HG02623 (cell line): ENCODE measurements around the gene STK36.

Source experiments
- ATAC-seq: cut with Tn5 transposase; IDR thresholded peaks from one replicate; pipeline ENCODE4 v1.9.1; 2021; ENCODE audit warnings: moderate library complexity; ENCODE audit not compliant: unreplicated experiment

The STK36 gene

DNA sequence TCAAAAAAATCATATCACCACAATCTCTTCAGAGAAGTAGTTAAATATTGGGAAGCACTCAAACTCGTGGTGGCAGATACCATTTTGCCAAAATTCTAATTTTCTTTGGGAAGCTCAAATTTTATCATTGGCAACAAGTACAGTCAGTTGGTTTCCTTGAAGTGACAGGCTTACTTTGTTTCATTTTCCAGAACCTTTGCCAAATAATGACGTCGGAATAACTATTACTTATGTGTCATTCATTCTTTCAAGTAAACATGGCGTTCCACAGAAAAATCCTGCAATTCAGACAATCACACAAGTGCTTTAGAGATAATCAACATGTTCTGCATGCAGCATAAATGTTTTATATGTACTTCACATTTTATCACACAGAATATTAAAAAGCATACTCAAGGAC, 44.2 kb downstream of the STK36 start:
- no peak for ATAC-seq

DNA sequence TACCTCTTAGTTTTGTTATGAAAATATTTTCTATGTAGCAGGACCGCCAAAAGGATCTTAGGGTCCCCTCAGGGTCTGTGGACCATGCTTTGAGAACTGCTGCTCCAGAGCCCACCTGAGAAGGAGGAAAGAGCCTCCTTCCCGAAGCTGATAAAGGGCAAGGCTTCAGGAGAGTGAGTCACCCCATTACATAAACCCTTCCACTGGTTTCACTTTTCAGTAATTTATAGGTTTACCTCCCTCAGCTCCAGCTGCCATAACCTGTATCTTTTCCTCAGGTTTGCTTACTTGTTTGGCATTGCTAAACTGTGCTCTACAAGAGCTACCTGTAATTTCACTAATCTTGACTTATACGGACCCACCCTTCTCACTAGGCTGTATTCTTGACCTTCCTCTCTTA, 45.4 kb downstream of the STK36 start:
- ATAC-seq: no peak

DNA sequence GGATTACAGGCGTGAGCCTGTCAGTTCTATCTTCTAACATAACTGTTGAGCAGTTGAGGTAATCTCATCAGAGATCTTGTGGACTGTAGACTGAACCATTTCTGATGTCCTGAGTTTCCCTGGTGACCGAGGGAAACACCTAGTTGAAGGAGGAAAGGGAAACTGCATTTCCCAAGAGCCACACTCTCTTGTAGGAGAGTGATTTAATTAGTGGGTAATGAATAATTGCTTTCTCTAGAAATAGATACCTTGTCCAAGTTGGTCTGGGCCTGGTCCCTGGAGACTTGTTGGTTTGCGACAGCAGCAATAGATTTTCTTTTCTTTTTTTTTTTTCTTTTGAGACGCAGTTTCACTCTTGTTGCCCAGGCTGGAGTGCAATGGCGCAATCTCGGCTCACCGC, 46.2 kb downstream of the STK36 start:
- ATAC-seq: no peak

DNA sequence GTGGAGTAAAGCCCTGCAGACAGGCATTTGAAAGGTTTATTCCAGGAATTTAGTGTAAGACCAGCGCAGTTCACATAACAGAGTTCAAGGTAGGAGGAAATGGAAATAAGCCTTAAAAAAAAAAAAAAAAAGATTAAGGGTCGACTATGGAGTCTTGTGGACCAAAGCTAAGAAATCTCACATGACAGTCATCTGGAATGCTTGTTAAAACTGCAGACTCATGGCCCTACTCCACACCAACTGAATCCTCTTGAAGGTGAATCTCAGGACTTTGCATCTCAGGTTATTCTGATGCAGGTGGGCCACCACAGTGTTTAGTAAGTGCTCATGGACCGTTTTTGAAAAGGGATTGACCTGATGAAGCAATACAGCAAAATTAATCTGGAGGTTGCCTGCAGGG, 47.6 kb downstream of the STK36 start:
- ATAC-seq: no peak

DNA sequence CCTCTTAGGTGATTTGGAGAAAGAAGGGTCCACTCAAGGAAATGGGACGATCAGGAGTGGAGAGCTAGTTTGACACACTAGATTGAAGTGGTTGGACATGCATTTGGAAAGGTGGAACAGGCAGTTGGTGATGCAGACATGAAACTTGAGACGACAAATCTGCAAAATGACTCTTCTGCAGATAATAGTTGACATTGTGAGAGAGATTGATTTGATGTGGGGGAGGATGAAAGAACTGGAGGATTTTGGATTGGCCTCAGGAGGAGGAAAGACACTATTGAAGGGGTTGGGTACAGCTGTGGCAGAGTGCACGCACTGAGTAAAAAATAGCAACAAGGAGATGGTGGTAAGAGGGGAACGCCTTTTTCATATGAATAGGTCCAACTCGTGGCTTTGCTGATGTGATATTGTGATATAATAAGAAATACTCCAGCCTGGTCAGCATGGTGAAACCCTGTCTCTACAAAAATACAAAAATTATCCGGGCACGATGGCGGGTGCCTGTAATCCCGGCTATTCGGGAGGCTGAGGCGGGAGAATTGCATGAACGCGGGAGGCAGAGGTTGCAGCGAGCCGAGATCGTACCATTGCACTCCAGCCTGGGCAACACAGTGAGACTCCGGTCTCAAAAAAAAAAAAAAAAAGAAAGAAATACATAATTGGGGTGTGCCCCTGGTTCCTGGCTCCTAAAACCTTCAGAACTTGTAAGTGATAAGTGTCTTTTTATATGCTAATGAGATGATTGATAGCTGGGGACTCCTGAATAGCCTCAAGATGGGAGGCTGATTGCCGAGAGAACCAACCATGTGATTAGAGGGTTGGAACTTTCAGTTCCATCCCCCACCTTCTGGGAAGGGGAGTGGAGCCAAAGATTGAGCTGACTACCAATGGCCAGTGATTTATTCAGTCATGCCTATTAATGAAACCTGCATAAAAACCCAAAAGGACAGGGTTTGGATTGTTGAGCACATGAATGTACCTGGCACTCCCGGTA, 48.5 kb downstream of the STK36 start:
- no peak for ATAC-seq

DNA sequence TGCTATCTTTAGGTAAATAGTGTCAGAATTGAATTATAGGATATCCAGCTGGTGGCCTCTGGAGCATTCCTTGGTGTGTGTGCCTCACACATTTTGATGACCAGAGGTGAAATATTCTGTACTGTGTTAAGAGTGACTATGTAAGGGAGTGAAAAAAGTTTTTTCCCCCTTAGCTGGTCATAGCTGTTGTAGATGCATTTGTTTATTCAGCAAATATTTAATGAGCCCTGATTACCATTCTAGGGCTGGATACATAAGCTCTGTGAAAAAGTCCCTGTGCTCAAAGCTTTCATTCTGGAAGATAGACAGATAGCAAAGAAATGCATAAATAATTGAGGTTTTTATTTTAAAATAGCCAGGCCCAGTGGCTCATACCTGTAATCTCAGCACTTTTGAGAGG, 49.6 kb downstream of the STK36 start:
- ATAC-seq: no peak

DNA sequence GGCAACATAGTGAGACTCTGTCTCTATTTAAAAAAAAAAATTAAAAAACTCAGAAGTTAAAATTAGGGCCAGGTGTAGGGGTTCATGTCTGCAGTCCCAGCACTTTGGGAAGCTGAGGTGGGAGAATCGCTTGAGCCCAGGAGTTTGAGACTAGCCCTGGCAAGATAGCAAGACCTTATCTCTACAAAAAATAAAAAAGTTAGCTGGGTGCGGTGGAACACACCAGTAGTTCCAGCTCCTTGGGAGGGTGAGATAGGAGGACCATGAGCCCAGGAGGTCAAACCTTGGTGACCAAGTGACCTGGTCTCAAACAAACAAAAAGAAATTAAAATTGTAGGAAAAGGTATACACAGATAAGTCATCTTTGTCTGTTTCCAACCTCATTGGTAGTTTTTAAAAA, 50.0 kb downstream of the STK36 start:
- ATAC-seq: no peak

DNA sequence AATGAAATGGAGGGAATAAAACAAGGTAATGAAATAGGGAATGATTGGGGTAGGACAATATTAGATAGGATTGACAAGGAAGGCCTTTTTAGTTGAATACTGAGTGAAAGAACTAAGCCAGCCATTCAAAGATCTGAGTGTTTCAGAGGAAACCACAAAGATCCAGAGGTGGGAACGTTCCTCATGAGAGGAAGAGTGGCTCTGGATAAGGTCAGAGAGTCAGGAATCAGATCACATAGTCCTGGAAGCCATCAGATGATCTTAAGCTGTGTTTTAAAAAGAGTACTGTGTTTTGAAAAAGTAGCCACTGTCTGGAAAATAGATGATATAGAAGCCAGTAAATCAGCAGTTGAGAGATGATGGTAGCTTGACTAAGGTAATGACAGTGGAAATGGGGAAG, 50.5 kb downstream of the STK36 start:
- no peak for ATAC-seq

DNA sequence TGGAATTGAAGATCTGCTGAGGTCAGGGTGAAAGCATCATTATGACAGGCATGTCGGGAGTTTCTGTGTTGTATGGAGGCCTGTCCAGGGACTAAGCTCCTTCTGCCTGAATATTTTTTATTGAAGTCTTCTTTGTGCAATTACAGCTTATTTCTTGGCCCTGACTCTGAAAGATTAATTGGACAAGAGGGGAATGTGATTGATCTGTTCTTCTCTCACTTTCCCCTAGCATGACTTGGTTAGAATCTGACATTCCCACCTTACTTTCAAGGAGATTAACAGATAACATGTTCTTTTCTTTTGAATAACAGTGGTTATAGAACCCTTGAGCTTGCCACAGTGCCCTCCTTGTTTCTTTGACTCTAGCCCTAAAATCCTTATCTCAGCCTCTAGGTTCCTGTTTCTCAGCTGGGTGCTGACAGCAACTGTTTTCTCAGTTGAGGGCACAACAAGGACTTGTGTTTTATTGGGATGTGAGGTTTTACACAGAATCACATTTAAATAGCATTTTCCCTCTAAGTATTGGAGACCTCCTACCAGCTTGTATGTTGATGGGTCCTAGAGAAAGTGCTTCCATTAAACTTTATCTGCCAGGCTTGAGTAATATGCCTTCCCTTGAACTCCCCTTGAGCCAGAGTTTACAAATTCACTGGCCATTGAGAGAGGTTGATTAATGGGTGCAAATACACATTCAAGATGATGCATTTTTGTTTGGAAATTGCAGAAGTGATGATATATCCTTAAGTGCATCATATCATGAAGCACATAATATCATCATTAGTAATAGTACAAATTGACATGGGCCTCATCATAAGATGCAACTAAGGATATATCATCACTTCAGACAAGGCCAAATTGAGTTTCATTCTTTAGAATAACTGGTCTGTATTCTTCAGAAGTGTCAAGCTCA, 51.2 kb downstream of the STK36 start:
- ATAC-seq: no peak

DNA sequence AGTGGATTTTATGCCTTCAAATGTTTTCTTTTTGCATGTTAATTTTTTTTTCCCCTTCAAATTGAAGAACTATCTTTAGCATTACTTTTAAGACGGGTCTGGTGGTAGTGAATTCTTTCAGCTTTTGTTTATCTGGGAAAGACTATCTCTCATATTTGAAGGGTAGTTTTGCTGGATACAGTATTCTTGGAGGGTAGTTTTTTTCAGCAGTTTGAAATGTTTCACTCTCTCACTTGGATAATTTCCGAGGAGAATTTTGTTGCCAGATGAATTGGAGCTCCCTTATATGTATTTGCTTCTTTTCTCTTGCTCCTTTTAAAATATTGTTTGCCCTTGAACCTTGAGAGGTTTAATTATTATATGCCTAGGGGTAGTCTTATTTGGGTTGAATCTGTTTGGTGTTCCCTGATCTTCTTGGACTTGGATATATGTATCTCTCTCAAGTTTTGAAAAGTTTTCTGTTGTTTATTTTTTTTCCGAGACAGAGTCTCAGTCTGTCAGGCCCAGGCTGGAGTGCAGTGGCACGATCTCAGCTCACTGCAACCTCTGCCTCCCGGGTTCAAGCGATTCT, 54.2 kb downstream of the STK36 start:
- no peak for ATAC-seq

DNA sequence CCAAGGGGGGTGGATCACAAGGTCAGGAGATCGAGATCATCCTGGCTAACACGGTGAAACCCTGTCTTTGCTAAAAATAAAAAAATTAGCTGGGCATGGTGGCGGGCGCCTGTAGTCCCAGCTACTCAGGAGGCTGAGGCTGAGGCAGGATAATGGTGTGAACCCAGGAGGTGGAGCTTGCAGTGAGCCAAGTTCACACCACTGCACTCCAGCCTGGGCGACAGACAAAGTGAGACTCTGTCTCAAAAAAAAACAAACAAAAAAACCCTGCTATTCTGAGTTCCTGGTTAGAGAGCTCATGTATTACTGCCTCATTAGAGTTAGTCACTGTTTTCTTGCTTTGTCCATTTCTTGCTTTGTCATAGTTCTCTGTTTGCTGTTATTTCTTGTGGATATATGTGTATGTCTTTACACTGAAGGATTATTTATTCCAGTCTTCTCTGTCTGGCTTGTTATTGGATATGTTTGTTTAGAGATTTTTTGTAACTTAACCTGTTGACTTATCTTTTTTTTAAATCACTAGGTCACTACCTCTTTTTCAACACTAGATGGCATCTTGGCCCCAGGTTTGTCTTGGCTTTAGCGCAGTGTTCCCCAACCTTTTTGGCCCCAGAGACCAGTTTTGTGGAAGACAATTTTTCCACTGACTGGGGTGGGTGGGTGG, 55.7 kb downstream of the STK36 start:
- ATAC-seq: no peak

DNA sequence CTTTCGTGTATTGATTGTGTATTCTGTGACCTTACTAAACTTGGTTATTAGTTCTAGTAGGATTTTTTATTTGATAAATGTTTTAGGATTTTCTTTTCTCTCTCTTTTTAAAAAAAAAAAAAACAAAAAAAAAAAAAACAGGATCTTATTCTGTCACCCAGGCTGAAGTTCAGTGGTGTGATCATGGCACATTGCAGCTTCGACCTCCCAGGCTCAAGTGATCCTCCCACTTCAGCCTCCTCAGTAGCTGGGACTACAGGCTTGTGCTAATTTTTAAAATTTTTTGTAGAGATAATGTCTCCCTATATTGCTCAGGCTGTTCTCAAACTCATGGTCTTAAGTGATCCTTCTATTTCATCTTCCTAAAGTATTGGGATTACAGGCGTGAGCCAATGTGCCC, 57.8 kb downstream of the STK36 start:
- ATAC-seq: no peak

DNA sequence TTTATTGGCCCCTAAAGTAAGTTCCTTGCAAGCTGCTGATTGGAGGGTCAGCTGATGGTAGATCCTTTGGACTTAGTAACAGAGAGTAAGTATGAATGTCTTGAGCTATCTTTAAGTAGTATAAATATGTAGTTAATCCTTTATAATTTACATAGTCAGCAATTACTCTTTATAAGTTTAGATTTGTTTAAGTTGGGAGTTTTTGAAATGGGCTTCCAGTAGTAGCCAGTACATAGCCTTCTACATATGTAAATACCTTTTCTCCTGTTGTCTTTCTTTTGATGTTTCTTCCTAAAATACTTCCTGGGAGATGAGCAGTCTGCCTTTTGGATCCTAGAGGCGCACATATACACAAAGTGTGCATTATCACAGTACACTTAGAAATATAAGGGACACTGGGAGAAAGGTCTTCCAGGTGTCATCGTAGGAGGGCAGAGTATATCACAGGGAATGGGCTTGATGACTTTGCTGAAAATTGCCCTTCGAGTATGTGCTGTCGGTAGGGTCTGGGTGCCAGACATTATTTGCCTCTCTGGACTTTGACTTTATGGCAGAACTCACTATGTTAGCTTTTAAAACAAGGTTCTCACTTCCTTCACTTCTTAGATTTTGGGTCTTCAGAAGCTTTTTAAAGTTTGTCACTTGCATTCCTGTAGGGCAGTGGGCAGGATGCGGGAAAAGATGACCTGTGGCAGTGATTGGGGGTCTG, 60.3 kb downstream of the STK36 start:
- ATAC-seq: no peak

DNA sequence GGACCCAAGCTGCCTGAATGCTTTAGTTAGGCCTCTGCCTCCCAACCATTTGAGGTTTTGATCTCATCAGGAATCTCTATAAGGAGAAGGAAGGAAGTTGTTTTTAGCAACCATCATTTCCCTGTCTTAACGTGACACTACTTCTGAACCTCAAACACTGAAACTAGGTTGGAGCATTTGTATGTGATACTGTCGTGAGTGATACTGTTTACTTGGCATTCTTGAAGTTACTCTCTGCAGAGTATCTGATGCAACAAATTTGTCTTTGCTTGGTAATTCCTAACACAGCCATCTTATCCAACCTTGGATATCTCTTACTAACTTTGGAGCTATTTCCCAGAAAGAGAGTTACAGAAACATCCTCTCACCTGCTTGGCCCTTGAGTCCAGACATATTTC, 60.9 kb downstream of the STK36 start:
- no peak for ATAC-seq

DNA sequence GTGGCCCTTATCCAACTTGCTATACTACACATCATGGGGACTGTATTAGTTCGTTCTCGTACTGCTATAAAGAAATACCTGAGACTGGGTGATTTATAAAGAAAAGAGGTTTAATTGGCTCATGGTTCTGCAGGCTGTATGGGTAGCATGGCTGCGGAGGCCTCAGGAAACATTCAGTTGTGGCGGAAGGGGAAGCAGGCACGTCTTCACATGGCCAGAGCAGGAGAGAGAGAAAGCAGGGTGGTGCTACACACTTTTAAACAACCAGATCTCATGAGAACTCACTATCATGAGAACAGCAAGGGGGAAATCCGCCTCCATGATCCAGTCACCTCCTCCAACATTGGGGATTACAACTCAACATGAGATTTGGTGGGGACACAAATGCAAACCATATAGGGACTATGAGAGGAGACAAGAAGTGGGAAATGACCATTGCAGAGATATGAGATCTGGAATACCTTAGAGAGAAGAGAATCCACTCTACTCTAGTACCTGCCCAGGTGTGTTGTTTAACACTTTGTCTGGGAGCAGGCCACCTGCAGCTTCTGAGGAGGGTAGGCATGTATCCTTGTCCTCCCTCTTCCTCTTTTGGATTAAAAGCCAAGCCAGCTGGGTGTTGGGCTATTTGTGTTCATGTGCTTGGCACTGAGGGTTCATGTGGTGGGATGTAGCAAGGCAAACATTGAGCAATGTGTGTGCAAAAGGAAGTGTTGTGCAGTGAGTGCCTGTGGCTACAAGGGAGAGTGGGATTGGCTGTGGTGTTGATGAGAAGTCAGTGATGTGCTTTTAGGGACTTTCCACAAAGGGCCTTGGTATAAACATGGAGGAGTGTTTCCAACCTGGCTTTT, 61.5 kb downstream of the STK36 start:
- no peak for ATAC-seq

DNA sequence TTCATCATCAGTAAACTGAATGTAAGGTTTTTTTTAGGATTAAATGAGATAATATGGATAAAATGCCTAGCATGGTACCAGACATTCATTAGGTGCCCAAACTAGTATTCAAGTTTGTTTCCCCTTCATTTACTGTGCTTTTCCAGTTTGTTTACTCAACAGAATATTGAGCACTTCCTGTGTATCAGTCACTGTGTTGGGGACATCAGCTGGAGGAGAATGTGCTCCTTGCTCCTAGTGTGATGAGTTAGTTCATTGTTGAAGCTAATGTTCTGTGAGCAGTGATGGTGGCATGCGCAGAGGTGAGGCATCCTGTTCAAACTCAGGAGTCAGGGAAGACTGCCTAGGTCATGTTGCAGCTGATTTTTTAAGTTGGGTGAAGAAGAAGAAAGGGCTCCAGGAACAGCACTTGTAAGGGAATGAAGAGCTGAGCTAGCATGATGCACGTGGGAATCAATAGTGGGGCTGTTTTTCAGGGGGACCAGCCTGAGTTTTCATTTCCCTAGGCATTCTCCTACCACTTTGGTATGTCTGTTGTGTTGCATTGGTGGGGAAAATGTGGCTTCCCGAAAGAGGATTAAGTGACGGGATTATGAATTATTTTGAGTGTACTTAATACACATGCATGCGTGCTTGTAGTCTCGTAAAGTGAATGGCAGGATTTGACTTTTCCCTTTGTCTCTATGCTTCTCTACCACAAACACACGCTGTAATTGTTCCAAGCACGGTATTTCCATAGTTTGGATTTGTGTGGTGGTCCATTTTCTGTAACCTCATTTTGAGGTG, 62.5 kb downstream of the STK36 start:
- no peak for ATAC-seq

DNA sequence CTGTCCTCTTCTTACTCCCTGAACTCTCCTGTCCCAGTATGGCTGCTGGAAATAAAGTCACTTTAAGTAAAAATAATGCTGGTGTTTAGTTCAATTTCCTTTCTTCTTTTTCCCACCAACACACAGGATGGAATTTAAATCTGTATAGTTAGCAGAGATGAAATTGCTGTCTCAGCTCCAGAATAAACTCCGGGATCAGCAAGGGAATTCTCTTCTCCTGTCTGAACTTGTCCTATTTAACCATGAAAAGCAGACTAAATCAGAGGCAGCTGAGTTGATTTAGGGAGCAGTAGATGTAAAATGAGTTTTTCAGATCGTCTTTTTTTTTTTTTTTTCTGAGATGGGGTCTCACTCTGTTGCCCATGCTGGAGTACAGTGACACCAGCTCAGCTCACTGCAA, 64.6 kb downstream of the STK36 start:
- no peak for ATAC-seq

DNA sequence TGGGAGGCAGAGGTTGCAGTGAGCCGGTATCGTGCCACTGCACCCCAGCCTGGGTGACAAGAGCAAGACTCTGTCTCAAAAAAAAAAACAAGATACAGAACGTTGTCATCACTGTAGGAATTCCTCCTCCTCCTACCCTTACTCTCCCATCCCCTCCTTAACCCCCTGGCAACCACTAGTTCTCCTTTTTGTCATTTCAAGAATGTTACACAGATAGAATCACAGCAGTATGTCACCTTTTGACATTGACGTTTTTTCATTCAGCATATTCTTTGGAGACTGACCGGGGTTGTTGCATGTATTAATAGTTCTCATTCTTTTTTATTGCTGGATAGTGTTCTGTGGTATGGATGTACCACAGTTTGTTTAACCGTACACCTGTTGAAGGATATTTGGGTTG, 71.2 kb downstream of the STK36 start:
- ATAC-seq: no peak

DNA sequence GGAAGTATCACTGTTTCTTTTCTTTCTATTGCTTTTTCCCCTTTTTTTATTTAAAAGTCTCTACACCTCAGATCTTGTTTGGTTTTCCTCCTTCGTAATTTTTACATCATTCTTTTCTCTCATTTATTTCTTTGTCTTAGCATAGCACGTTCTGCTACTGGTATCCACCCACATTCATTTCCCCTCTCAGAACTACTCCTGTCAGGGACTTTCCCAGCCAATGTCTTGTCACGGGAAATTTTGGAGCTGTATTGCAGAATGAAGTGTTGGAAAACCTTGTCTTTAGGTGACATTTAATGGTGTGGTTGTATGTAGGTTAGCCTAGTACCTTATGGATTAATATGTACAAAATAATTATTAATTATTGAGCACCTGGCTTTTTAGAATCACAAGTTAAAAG, 72.7 kb downstream of the STK36 start:
- no peak for ATAC-seq
